OCI-LY1 (cell line): ENCODE measurements around the gene APH1B.

Source experiments
- EZH2 ChIP-seq: fragments of 200-600 bp; sonication (generic), shearing (Covaris generic); IDR thresholded peaks from 2 replicates; pipeline ENCODE4 v1.8.0; 2017; ENCODE audit warnings: borderline replicate concordance, mixed run types, mild to moderate bottlenecking, antibody characterized with exemption, low read length, moderate library complexity, mixed read lengths
- TF ChIP-seq, protein P1 (sequence below): fragments of 200-600 bp; sonication (generic), shearing (Covaris generic); IDR thresholded peaks from 2 replicates; pipeline ENCODE4 v1.5.1; 2017; ENCODE audit warnings: mild to moderate bottlenecking, antibody characterized with exemption, low read length, moderate library complexity, mixed read lengths

DNA sequence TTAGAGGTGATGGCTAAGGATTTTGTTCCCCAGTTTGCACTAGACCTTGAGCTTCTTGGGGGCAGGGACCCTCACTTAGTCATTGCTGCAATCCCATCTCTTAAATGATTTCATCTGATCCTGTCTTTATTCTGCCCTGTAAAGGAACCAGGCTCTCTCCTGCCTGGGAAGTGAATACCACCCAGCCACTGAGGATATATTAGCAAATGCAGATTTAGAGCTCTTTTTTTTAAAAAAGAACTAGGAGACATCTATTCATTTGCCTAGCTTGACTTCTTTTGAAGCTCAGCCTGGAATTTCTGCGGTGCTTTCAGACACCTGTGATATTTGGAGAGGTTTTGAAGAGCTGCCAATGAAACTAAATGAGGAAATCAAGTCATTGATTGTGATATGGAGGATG lies 62.4 kb downstream of the APH1B start:
- TF ChIP-seq, protein P1, sequence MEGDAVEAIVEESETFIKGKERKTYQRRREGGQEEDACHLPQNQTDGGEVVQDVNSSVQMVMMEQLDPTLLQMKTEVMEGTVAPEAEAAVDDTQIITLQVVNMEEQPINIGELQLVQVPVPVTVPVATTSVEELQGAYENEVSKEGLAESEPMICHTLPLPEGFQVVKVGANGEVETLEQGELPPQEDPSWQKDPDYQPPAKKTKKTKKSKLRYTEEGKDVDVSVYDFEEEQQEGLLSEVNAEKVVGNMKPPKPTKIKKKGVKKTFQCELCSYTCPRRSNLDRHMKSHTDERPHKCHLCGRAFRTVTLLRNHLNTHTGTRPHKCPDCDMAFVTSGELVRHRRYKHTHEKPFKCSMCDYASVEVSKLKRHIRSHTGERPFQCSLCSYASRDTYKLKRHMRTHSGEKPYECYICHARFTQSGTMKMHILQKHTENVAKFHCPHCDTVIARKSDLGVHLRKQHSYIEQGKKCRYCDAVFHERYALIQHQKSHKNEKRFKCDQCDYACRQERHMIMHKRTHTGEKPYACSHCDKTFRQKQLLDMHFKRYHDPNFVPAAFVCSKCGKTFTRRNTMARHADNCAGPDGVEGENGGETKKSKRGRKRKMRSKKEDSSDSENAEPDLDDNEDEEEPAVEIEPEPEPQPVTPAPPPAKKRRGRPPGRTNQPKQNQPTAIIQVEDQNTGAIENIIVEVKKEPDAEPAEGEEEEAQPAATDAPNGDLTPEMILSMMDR: no peak
- no peak for TF ChIP-seq EZH2
